K562 (cell line): Measurements from ENCODE around the gene CYSLTR1. TPM values are rescaled to one million over a fixed set of nuclear protein-coding genes. Genes with fewer than 3 reads are reported as not detected.

ENCODE experiments used
- ATAC-seq: fragments of 200-7000 bp; cut with Tn5 transposase; 3 replicates; pipeline ENCODE4 v1.9.1; 2020; ENCODE audit warnings: moderate library complexity
- Bru-seq: library from RNA; stranded (reverse); fragments of 400-500 nt; gene quantifications from one replicate; lab custom pipeline; 2021; lab: Mats Ljungman, UMichigan
- BruChase-seq, 2 experiments: library from RNA; stranded (reverse); fragments of 400-500 nt; gene quantifications; one replicate each; lab custom pipeline; 2021; lab: Mats Ljungman, UMichigan
- BruUV-seq: library from RNA; stranded (reverse); fragments of 400-500 nt; replicated peaks from 2 replicates; lab custom pipeline; 2021; lab: Mats Ljungman, UMichigan
- CTCF ChIA-PET: fragments of 300-600 bp; formaldehyde crosslinking; extraction: SDS; loops from one replicate; lab custom pipeline; 2021; ENCODE audit warnings: low intra/inter-chr PET ratio; lab: Yijun Ruan, JAX
- POLR2A ChIA-PET: fragments of 300-600, 350-650 bp; sonication (Branson Sonifier 250); formaldehyde crosslinking; extraction: SDS; loops from one replicate; lab custom pipeline; 2021; ENCODE audit warnings: antibody characterized with exemption, inconsistent platforms; lab: Yijun Ruan, JAX
- DNase-seq, 4 experiments: peaks; one replicate each; pipeline versions ENCODE4 v3.0.0 to v3.0.0-alpha.2; 2011 to 2018; ENCODE audit warnings: low spot score in 3 of 4, mixed read lengths in 3 of 4; ENCODE audit errors: extremely low read depth in 1 of 4
- FAIRE-seq: peaks from 2 replicates; lab custom pipeline; 2011; peaks lifted over from hg19 to GRCh38; lab: Jason Lieb, UNC
- H2AFZ ChIP-seq: 2 replicates; pipeline ENCODE4 v1.6.0; 2011; ENCODE audit warnings: low read depth, low read length, control low read depth, inconsistent platforms
- H3K27ac ChIP-seq: fragments of 200-600 bp; 3 replicates; pipeline ENCODE4 v1.8.0; 2011; ENCODE audit warnings: low read depth, mild to moderate bottlenecking, control low read depth, inconsistent platforms, low read length, moderate library complexity, mixed read lengths; ENCODE audit errors: extremely low read depth
- H3K27me3 ChIP-seq, 2 experiments: fragments of 300-600 bp in 1 of 2; 2 replicates in 1 of 2; 3 replicates in 1 of 2; pipeline versions ENCODE4 v1.6.0 to v1.8.0; 2011; ENCODE audit warnings: inconsistent platforms in 2 of 2, low read length in 2 of 2, mild to moderate bottlenecking in 1 of 2, mixed read lengths in 1 of 2, moderate library complexity in 1 of 2; ENCODE audit not compliant: control insufficient read depth in 2 of 2, insufficient read depth in 2 of 2
- H3K36me3 ChIP-seq: fragments of 300-600 bp; 3 replicates; pipeline ENCODE4 v1.8.0; 2011; ENCODE audit warnings: mild to moderate bottlenecking, low read length, inconsistent platforms; ENCODE audit not compliant: control insufficient read depth, insufficient read depth
- H3K4me1 ChIP-seq, 2 experiments: fragments of 200-600 bp in 1 of 2; replicated peaks in 1 of 2; 2 replicates in 1 of 2; 3 replicates in 1 of 2; pipeline versions ENCODE4 v1.5.1 to v1.8.0; 2011; ENCODE audit warnings: inconsistent platforms in 2 of 2, low read length in 2 of 2, mild to moderate bottlenecking in 1 of 2, mixed read lengths in 1 of 2, moderate library complexity in 1 of 2; ENCODE audit not compliant: control insufficient read depth in 2 of 2, insufficient read depth in 2 of 2
- H3K4me2 ChIP-seq: 2 replicates; pipeline ENCODE4 v1.6.1; 2011; ENCODE audit warnings: low read length, control low read depth, inconsistent platforms, mixed read lengths; ENCODE audit not compliant: insufficient read depth
- H3K4me3 ChIP-seq: fragments of 200-600 bp; sonication (generic), shearing (Covaris generic); 2 replicates; pipeline ENCODE4 v1.5.1; 2016; ENCODE audit warnings: control low read depth, inconsistent platforms
- H3K79me2 ChIP-seq: fragments of 200-600 bp; 3 replicates; pipeline ENCODE4 v1.8.0; 2011; ENCODE audit warnings: low read length, inconsistent platforms; ENCODE audit not compliant: control insufficient read depth, insufficient read depth
- H3K9ac ChIP-seq, 2 experiments: 2 replicates each; pipeline versions ENCODE4 v1.6.0 to v1.6.1; 2011; ENCODE audit warnings: low read depth in 2 of 2, low read length in 2 of 2, control low read depth in 1 of 2, inconsistent platforms in 1 of 2, mild to moderate bottlenecking in 1 of 2, mixed read lengths in 1 of 2; ENCODE audit not compliant: insufficient read depth in 1 of 2
- H3K9me1 ChIP-seq: one replicate; pipeline ENCODE4 v1.6.0; 2011; ENCODE audit warnings: inconsistent platforms, mild to moderate bottlenecking, low read length, moderate library complexity; ENCODE audit not compliant: control insufficient read depth, insufficient read depth
- H3K9me3 ChIP-seq: replicated peaks from 2 replicates; pipeline ENCODE4 v1.5.1; 2011; ENCODE audit warnings: low read depth, low read length, inconsistent platforms; ENCODE audit not compliant: control insufficient read depth, insufficient read depth
- H4K20me1 ChIP-seq: replicated peaks from 2 replicates; pipeline ENCODE4 v1.6.1; 2011; ENCODE audit warnings: low read length, inconsistent platforms, mixed read lengths; ENCODE audit not compliant: control insufficient read depth, insufficient read depth
- PCBP2 ChIP-seq: fragments of 200-400 bp; formaldehyde crosslinking; IDR thresholded peaks from 2 replicates; pipeline ENCODE4 v1.6.1; 2018; ENCODE audit warnings: low read length, low read depth, mild to moderate bottlenecking, moderate library complexity; ENCODE audit not compliant: poor library complexity, severe bottlenecking
- RHOXF2B ChIP-seq: fragments of 250-450 bp; sonication (Bioruptor Pico); conservative IDR thresholded peaks from 2 replicates; pipeline ENCODE4 v1.5.1; 2021
- TAF15 ChIP-seq: fragments of 200-400 bp; formaldehyde crosslinking; IDR thresholded peaks from 2 replicates; pipeline ENCODE4 v1.6.1; 2017; ENCODE audit warnings: mild to moderate bottlenecking, low read depth, low read length, moderate library complexity
- U2AF2 ChIP-seq: fragments of 200-400 bp; formaldehyde crosslinking; optimal IDR thresholded peaks from 2 replicates; pipeline ENCODE3; 2017; ENCODE audit warnings: low read depth, mild to moderate bottlenecking, low read length
- ZBTB5 ChIP-seq: fragments of 450-650 bp; IDR thresholded peaks from 2 replicates; pipeline ENCODE4 v1.6.1; 2017; ENCODE audit warnings: antibody characterized with exemption
- ZNF41 ChIP-seq: fragments of 250-450 bp; sonication (Bioruptor Pico); conservative IDR thresholded peaks from 2 replicates; pipeline ENCODE4 v1.4.0; 2020; ENCODE audit warnings: mild to moderate bottlenecking
- WGBS: fragments of 100-300 bp; shearing (Covaris generic); methylation state at CpG from one replicate; pipeline ENCODE4 v1.1.6; 2016; ENCODE audit warnings: low coverage, mixed read lengths; ENCODE audit not compliant: insufficient coverage; ENCODE audit errors: missing lambda C conversion rate; 5-methylcytosine and 5-hydroxymethylcytosine counted together
- in situ Hi-C: fragments of 300-500 bp; cut with MboI; formaldehyde crosslinking; loops from 4 replicates; pipeline ENCODE4 v1.15.0; 2018; ENCODE audit warnings: inconsistent platforms, mixed read lengths
- intact Hi-C: fragments of 100-400 bp; cut with micrococcal nuclease; formaldehyde crosslinking; loops from 2 replicates; pipeline ENCODE4 v1.14.2; 2022
- long read RNA-seq, 3 experiments: library from polyadenylated mRNA in 2 of 3; library from RNA in 1 of 3; unstranded in 2 of 3; stranded (forward) in 1 of 3; transcript quantifications; one replicate each; pipeline ENCODE4 v2.0.0, GENCODE V29; 2019 to 2022
- polyA minus RNA-seq, 3 experiments: library from RNA; depleted of rRNA, polyadenylated mRNA; stranded (reverse); fragments of >200 nt; gene quantifications; 2 replicates each; pipeline ENCODE4 v1.2.3, GENCODE V29; 2011
- polyA plus RNA-seq, 8 experiments: library from polyadenylated mRNA; depleted of rRNA in 4 of 8; stranded (reverse) in 5 of 8; unstranded in 3 of 8; fragments of >200 nt; fragmentation: Nextera tagmentation in 2 of 8; fragmentation: Illumina TruSeq in 1 of 8; extraction: Ambion mirVana in 2 of 8; extraction: Trizol in 1 of 8; gene quantifications; 2 replicates each; pipeline versions ENCODE4 v1.2.1 to v1.2.3, GENCODE V29; 2011 to 2014; ENCODE audit warnings: inconsistent platforms in 1 of 8, missing spikeins in 1 of 8
- total RNA-seq, 7 experiments: library from RNA; depleted of rRNA in 6 of 7; stranded (reverse); fragments of >200 nt in 6 of 7; fragmentation: Illumina TruSeq in 2 of 7; extraction: Trizol in 2 of 7; gene quantifications; 2 replicates each; pipeline versions ENCODE4 v1.2.1 to v1.2.3, GENCODE V29; 2011 to 2021; ENCODE audit warnings: low replicate concordance in 1 of 7
- TF ChIP-seq, protein P1 (sequence below): sonication (generic); formaldehyde crosslinking; IDR thresholded peaks from 2 replicates; pipeline ENCODE4 v1.8.1; 2023; ENCODE audit warnings: mild to moderate bottlenecking, missing genetic modification reagents

Gene CYSLTR1, protein sequence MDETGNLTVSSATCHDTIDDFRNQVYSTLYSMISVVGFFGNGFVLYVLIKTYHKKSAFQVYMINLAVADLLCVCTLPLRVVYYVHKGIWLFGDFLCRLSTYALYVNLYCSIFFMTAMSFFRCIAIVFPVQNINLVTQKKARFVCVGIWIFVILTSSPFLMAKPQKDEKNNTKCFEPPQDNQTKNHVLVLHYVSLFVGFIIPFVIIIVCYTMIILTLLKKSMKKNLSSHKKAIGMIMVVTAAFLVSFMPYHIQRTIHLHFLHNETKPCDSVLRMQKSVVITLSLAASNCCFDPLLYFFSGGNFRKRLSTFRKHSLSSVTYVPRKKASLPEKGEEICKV
- 0.30 TPM in 1 of 2 replicates, not detected in the other for total RNA-seq (2011; cell fraction: chromatin; rRNA removed; ENCODE audit: low replicate concordance)
- total RNA-seq (2011; cell fraction: nucleolus; rRNA removed): not detected in 2 replicates
- not detected in 2 replicates for total RNA-seq (2011; cell fraction: nucleoplasm; rRNA removed)
- total RNA-seq (2014; rRNA removed): not detected in 2 replicates
- 0.04 TPM in 1 of 2 replicates, not detected in the other for total RNA-seq (2014; rRNA removed; fragmentation: Illumina TruSeq; extraction: Trizol)
- total RNA-seq (2015; rRNA removed; fragmentation: Illumina TruSeq; extraction: Trizol): 0.07 TPM in 1 of 2 replicates, not detected in the other
- not detected in 2 replicates for total RNA-seq (2021)
- 0.03 TPM in 1 of 2 replicates, not detected in the other for polyA plus RNA-seq (2011; rRNA removed)
- polyA plus RNA-seq (2011; cell fraction: cytosol; rRNA removed): not detected in 2 replicates
- polyA plus RNA-seq (2011; cell fraction: nucleus; rRNA removed): 0.07 and 0.10 TPM in 2 replicates
- polyA plus RNA-seq (2012): 0.03 TPM in 1 of 2 replicates, not detected in the other
- polyA plus RNA-seq (2014; fragmentation: Illumina TruSeq; extraction: Trizol): not detected in 2 replicates
- polyA plus RNA-seq (2014; fragmentation: Nextera tagmentation; extraction: Ambion mirVana): not detected
- not detected in 2 replicates for polyA plus RNA-seq (2014; rRNA removed)
- polyA minus RNA-seq (2011; rRNA and poly(A)+ RNA removed): not detected in 2 replicates
- not detected in 2 replicates for polyA minus RNA-seq (2011; cell fraction: cytosol; rRNA and poly(A)+ RNA removed)
- 0.33 TPM in 1 of 2 replicates, not detected in the other for polyA minus RNA-seq (2011; cell fraction: nucleus; rRNA and poly(A)+ RNA removed)
- percentile 2 among the genes with signal in this experiment for Bru-seq, nascent RNA
- BruChase-seq, experiment 1, labeled RNA remaining after a 2-hour chase: not detected
- BruChase-seq, experiment 2, labeled RNA remaining after a 6-hour chase: percentile 3 among the genes with signal in this experiment
- long read RNA-seq, experiment 1: 0 reads
- long read RNA-seq, experiment 2: 0 reads
- long read RNA-seq, experiment 3: 0 reads

- Histone ChIP-seq H4K20me1 (no peaks in the 10 kb centered on the region), H2AFZ (no peak within 1 kb of the TSS), H3K27ac (no peak within 1 kb of the TSS), H3K4me3 (no peak within 1 kb of the TSS), H3K27me3 (no peaks in the 10 kb centered on the region), H3K9me3 (no peaks in the 10 kb centered on the region), H3K9me1 (no peaks in the 10 kb centered on the region), H3K36me3 (no peaks in the 10 kb centered on the region), H3K4me1 (no peaks in the 10 kb centered on the region), H3K4me2 (no peak within 1 kb of the TSS), H3K9ac (no peak within 1 kb of the TSS), H3K79me2 (no peaks in the 10 kb centered on the region)
- no TSS peak for BruUV-seq
- POLR2A ChIA-PET: no interaction called here
- CTCF ChIA-PET: no interaction called here
- ATAC-seq (no peak), FAIRE-seq (no peak), DNase-seq (no peak)
- WGBS: 0% methylated on average over 5 of the region's 7 CpGs
- TF ChIP-seq ZNF41: no peak
- TF ChIP-seq RHOXF2B: no peak
- TF ChIP-seq, protein P1, sequence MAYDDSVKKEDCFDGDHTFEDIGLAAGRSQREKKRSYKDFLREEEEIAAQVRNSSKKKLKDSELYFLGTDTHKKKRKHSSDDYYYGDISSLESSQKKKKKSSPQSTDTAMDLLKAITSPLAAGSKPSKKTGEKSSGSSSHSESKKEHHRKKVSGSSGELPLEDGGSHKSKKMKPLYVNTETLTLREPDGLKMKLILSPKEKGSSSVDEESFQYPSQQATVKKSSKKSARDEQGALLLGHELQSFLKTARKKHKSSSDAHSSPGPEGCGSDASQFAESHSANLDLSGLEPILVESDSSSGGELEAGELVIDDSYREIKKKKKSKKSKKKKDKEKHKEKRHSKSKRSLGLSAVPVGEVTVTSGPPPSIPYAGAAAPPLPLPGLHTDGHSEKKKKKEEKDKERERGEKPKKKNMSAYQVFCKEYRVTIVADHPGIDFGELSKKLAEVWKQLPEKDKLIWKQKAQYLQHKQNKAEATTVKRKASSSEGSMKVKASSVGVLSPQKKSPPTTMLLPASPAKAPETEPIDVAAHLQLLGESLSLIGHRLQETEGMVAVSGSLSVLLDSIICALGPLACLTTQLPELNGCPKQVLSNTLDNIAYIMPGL (CRISPR knock-in tag): no peak
- no peak for TF ChIP-seq ZBTB5
- no peak for TF ChIP-seq PCBP2
- TF ChIP-seq TAF15: no peak
- TF ChIP-seq U2AF2: no peak
- intact Hi-C loops (no loop called here), in situ Hi-C loops (no loop called here)
Observed at GRCh38 chrX:78327370-78328086, at the start of gene CYSLTR1. Gene CYSLTR1, minus strand, starts transcription at chrX:78327611. Its CDS starts 53,865 bp downstream, at chrX:78273746.
